ENCODE data around the gene C1GALT1. TPM values are rescaled to one million over a fixed set of nuclear protein-coding genes. Genes with fewer than 3 reads are reported as not detected.

C1GALT1 gene
- polyA plus RNA-seq, 3 donors = 12.5 to 47.7 (median 45.1) TPM

DNA sequence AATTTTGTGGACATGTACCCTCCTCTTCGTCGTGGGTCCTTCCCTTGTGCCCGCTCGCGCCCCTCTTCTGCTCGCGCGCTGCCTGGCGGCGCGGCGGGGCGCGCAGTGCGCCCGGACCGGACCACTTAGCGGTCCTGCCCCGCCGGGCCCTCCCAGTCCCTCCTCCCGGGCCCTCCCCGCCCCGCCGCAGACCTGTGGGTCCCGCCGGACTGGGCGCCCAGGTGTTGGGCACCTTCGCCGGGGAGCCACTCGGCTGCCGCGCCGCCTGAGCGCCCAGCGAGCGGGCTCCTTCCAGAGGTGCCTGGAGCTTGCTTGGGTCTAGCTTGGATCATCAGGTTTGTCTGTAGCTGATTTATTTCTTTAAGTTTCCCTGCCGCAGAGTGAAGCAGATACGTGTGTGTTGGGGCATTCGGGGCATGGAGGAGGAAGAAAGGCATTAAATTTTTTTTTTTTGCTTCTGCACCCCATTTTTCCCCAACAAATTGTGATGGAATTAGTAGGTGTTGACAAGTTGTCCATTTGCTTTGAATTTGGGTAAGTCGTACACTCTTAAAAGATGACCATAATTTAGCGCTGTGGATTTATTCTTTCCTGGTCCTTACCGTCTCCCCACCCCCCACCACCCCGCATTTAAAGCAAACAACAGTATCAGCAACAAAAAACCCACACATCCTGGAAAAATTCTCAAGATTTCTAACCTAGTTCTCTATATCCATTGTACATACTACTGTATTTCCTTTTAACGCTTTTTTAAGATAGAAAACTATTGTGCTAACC lies 905 bp downstream of the C1GALT1 start:
- H3K27me3 Mint-ChIP-seq (ENCODE audit: low read depth in 3 of 3) = no peaks in the 10 kb centered on the region
- peaks cover 37% of the 10 kb centered on the region for H3K4me1 Mint-ChIP-seq
- Histone ChIP-seq H3K27ac (ENCODE audit: low read depth in 1 of 2, low read length in 2 of 2) (peak overlapping the region; percentile 97 to 99), H3K79me2 (ENCODE audit: insufficient read depth, low read length) (peaks cover 56% of the 10 kb centered on the region), H2AFZ (ENCODE audit: insufficient read depth, low read depth, low read length, poor library complexity, severe bottlenecking) (peak overlapping the region; percentile 84), H3K9ac (ENCODE audit: insufficient read depth, low read length, poor library complexity, severe bottlenecking) (peak overlapping the region; percentile 87), H3K4me2 (replicated peaks; ENCODE audit: extremely low read depth, low read length, poor library complexity, severe bottlenecking) (peak overlapping the region; percentile 95), H4K20me1 (ENCODE audit: insufficient read depth, low read length) (peaks cover 34% of the 10 kb centered on the region), H3K9me3 (replicated peaks in 1 of 2; ENCODE audit: control insufficient read depth in 1 of 2, insufficient read depth in 1 of 2, low read length in 2 of 2) (no peaks in the 10 kb centered on the region), H3K36me3 (replicated peaks in 1 of 2; ENCODE audit: control insufficient read depth in 1 of 2, insufficient read depth in 2 of 2, low read length in 2 of 2) (peaks cover 0 to 8% of the 10 kb centered on the region in 2 donors), H3K4me3 (replicated peaks in 1 of 3; ENCODE audit: low read depth in 2 of 3, low read length in 3 of 3) (peak overlapping the region; percentile 81 to 99 (median 87)), H3K4me1 (ENCODE audit: control insufficient read depth in 1 of 2, insufficient read depth in 2 of 2, low read length in 2 of 2) (peaks cover 22 to 34% of the 10 kb centered on the region in 2 donors), H3K27me3 (ENCODE audit: control insufficient read depth in 2 of 2, insufficient read depth in 2 of 2, low read length in 2 of 2) (no peaks in the 10 kb centered on the region)
- peak overlapping the region; percentile 85 to 97 (median 90) for H3K27ac Mint-ChIP-seq
- intact Hi-C loops (cut with micrococcal nuclease) = loop anchor here (2.0 to 10.0 kb wide), 5 partner anchors 61 to 382 kb away; partner anchors contain the start of gene MIOS (in 1 of the 2)
- under 1% methylated on average over 31 of the region's 44 CpGs for WGBS (ENCODE audit: insufficient coverage)
- no peak for DNase-seq
- no peaks in the 10 kb centered on the region for H3K9me3 Mint-ChIP-seq
- TF ChIP-seq, protein P1, sequence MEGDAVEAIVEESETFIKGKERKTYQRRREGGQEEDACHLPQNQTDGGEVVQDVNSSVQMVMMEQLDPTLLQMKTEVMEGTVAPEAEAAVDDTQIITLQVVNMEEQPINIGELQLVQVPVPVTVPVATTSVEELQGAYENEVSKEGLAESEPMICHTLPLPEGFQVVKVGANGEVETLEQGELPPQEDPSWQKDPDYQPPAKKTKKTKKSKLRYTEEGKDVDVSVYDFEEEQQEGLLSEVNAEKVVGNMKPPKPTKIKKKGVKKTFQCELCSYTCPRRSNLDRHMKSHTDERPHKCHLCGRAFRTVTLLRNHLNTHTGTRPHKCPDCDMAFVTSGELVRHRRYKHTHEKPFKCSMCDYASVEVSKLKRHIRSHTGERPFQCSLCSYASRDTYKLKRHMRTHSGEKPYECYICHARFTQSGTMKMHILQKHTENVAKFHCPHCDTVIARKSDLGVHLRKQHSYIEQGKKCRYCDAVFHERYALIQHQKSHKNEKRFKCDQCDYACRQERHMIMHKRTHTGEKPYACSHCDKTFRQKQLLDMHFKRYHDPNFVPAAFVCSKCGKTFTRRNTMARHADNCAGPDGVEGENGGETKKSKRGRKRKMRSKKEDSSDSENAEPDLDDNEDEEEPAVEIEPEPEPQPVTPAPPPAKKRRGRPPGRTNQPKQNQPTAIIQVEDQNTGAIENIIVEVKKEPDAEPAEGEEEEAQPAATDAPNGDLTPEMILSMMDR (IDR thresholded peaks at IDR 0.05) = no peak
- H3K4me3 Mint-ChIP-seq = peak overlapping the region; percentile 86 to 96
- H3K36me3 Mint-ChIP-seq = no peaks in the 10 kb centered on the region

DNA sequence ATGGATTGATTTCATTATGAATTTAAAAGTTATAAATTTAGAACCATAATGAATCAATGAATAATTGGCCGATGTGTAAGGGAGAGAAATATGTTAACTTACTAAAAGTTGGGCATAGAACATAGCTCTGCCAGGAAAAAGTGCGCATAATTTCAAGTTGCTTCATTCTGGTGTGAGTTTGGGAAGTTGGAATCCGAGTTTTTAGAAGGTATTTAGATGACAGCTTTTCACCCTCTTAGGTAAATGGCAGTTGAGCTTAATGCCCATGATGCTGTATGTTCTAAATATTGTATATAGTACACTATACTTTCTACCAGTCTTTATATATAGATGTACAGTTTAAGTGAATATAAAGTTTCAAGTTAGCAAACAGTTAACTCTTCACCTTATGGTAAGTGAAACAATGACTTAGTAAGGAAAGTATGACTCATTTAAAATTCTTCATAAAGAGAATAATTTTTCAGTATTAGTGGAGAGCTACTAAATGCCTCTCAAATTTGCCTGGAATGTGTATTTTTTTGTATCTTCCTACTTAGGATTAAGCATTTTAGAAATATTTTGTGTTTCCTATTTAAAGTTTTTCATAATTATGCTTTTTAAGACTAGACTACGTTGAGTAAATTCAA lies 1.6 kb downstream of the C1GALT1 start:
- Mint-ChIP-seq H3K4me1 (peaks cover 37% of the 10 kb centered on the region), H3K9me3 (no peaks in the 10 kb centered on the region), H3K27ac (peak overlapping the region in 1 of 7 donors; percentile 34), H3K27me3 (ENCODE audit: low read depth in 3 of 3) (no peaks in the 10 kb centered on the region), H3K4me3 (peak overlapping the region; percentile 86 to 96), H3K36me3 (no peaks in the 10 kb centered on the region)
- intact Hi-C loops (cut with micrococcal nuclease) = loop anchor here (2.0 to 10.0 kb wide), 5 partner anchors 62 to 381 kb away; partner anchors contain the start of gene MIOS (in 1 of the 2)
- Histone ChIP-seq H3K27ac (ENCODE audit: low read depth in 1 of 2, low read length in 2 of 2) (no peak overlapping the region), H3K4me2 (replicated peaks; ENCODE audit: extremely low read depth, low read length, poor library complexity, severe bottlenecking) (peak overlapping the region; percentile 95), H3K79me2 (ENCODE audit: insufficient read depth, low read length) (peaks cover 63% of the 10 kb centered on the region), H3K36me3 (replicated peaks in 1 of 2; ENCODE audit: control insufficient read depth in 1 of 2, insufficient read depth in 2 of 2, low read length in 2 of 2) (peaks cover 0 to 8% of the 10 kb centered on the region in 2 donors), H3K4me1 (ENCODE audit: control insufficient read depth in 1 of 2, insufficient read depth in 2 of 2, low read length in 2 of 2) (peaks cover 22 to 34% of the 10 kb centered on the region in 2 donors), H3K4me3 (replicated peaks in 1 of 3; ENCODE audit: low read depth in 2 of 3, low read length in 3 of 3) (peak overlapping the region; percentile 81 to 99 (median 87)), H3K9me3 (replicated peaks in 1 of 2; ENCODE audit: control insufficient read depth in 1 of 2, insufficient read depth in 1 of 2, low read length in 2 of 2) (no peaks in the 10 kb centered on the region), H3K9ac (ENCODE audit: insufficient read depth, low read length, poor library complexity, severe bottlenecking) (peak overlapping the region; percentile 87), H3K27me3 (ENCODE audit: control insufficient read depth in 2 of 2, insufficient read depth in 2 of 2, low read length in 2 of 2) (no peaks in the 10 kb centered on the region), H4K20me1 (ENCODE audit: insufficient read depth, low read length) (peaks cover 40% of the 10 kb centered on the region), H2AFZ (ENCODE audit: insufficient read depth, low read depth, low read length, poor library complexity, severe bottlenecking) (no peak overlapping the region)
- no peak for DNase-seq
- no CpG with 5 or more reads among the region's 4 CpGs for WGBS (ENCODE audit: insufficient coverage)
- TF ChIP-seq, protein P1 (IDR thresholded peaks at IDR 0.05) = no peak
